AG08396 (cell line): ENCODE data around the gene TNS3.

Experiments
- DNase-seq: peaks from one replicate; pipeline ENCODE4 v3.0.0; 2012; ENCODE audit warnings: low spot score, mixed read lengths

The TNS3 gene

DNA sequence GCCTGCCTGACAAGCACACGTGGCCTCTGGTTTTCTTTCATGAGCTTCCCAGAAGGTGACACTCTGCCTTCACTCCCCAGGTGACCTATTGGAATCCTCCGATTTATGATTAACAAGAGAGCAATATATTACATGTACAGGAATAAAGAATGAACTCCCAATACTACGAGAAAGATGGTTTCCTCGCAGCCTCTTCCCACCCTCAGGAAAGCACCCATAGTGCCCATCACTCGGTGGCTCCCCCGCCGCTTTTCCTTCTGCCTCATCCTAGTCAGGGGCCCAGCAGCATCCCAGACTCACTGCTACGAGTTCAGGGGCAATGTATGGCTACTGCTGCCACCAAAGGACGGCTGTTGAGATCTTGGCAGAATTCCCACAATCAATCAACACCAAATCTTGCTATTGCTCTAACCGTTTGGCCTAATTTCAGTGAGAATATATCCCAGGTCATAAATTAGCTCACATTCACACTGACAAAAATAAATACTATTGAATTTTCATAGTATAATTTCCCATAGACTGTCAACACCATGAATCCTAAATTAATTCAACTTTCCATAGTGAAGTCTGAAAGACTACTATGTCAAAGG is 196.3 kb downstream of the TNS3 start:
- no peak for DNase-seq

DNA sequence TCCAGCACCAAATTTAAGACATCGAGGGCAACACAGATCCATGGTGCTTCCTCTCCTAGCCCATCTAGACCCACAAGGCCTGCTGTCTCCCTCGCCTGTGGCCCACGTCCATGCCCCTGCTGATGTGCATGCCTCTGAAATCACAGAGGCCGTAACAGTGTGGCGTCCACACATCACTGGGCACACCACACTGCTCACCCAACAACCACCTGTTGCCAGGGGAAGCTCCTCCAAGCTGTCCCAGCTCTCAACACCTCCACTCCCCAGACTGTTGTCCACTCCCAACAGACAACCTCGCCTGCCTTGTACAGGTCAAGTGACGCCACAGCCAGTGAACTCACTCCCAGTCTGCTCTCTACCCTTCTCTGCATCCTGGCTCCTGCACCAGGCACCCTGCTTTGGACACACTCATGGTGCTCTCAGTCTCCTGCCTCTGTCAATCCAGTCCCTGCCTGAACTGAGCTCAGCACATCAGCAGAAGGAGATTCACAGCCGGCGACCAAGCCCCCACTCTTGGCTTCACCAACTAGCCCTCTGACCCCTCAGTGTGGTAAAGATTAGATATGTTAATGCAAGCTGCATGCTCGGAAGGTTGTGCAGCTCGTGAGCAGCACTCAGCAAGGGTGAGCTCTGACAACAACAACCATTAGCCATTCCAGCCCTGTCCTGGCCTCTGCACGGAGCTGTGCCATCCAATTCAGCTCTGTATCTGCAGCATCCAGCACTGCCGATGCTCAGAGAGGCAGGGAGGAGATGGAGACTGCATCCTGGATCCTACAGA is 197.0 kb downstream of the TNS3 start:
- no peak for DNase-seq

DNA sequence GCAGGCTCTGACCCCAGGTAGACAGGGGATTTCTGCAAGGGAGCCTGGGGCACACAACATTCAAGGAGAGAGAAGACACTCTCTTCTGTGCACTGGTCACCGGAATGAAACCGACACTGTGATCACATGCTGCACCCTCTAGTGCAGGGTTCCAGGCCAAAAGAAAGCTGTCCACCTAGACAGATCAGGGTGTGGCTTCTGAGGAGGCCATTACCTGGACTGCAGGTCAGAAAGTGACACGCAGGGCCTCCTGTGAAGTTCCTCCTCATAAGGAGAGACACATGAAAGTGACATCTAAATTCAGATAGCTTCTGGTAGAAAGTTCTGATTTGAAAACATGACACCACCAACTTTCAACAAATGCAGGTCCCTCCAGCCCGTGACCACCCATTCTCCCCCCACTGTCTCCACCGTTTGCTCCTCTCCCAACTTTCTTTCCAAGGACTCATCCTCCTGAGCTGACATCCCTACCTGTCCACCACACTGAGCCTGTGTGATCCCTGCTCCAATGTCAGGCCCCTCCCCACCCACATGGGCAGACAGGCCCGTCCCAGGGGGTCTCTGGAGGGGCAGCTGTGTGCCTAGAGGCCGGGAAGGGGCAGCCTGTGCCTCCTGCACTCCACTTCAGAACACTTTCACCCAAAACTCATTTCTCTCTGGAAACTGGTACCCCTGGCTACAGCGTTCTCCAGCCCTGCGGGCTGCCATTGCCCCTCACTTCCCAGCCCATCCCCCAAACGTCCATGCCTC is 198.0 kb downstream of the TNS3 start:
- DNase-seq = no peak

DNA sequence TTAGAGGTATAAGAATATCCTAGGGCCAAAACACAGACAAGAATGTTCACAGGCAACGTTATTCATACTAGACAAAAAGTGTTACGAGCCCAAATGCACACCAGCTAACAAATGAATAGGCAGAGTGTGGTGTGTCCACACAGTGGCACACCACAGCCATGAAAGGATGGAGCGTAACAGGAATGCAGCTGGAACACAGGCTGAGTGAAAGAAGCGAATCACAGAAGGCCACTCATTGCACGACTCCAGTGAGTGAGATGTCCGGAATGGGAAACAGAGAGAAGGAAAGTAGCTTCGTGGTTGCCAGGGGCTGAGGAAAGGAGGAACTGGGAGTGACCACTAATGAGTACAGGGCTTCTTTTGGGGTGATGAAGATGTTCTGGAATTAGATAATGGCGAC is 198.8 kb downstream of the TNS3 start:
- no peak for DNase-seq

DNA sequence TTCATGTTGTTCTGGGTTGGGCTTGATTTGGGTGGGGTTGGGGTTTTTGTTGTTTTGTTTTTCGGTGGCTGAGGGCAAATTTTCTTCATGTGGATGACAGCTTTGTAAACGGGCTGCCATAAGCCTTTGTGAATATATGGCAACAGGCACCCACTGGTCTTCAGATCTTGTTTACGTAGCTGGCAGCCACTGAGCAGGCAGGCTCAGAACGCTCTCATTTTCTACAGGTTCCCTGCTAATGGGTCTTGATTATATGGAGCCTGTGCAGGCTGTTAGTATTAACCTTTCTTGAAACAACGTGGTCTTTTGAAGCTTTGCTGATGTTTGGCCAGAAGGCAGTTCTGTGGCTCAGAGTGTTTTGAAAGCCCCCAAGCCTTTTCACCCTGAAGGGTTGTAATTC is 199.7 kb downstream of the TNS3 start:
- DNase-seq = no peak

DNA sequence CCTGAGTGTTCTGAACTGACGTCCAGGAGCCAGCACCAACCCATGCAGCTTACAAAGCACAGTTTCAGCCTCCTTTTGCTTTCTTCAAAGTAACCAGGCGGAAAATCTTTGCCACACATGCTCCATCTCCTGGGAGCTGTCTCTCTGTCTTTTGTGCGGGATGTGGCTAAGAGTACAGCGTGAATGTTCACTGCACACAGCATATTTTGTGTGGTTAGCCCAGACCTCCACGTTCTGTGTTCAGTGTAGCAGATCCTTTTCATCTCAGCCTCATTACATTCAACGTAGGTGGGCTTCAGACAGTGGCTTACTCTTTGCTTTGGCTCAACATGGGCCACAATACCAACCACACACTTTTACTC is 200.8 kb downstream of the TNS3 start:
- no peak for DNase-seq

DNA sequence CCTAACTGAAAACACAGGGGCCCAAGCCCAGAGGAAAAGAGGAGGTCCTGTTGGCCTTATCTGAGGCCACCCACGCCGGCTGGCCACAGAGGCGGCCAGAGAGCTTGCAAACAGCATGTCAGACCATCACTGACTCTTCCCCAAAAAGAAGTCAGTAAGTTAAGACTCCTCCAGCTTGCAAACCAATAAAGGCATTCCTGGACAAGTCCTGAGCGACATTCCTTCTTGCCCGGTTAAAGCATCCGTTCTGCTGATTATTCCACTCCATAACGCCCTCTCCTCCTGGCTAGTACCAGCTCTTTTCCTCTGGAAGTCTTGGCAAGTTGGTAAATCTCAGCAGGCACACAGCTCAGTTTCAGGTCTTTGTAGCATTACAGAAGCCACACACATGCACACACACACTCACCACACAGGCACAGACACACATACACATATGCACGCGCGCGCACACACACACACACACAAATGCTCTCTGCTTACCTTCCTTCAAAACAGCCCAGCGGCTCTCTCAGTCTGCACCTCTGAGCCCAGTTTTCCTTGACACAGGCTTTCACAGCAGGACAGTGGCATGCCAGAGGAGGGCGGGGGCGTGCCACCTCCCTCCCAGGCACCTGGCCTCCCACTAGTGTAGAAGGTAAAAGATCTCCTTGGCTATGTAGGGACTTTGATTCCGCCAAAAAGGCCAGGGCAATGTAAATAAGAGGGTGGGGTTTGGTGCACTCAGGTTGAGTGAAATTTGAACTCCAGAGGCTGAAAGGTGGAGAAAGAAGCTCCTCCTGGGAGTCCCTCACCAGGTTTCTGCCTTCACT is 201.4 kb downstream of the TNS3 start:
- DNase-seq = peak; percentile 28

DNA sequence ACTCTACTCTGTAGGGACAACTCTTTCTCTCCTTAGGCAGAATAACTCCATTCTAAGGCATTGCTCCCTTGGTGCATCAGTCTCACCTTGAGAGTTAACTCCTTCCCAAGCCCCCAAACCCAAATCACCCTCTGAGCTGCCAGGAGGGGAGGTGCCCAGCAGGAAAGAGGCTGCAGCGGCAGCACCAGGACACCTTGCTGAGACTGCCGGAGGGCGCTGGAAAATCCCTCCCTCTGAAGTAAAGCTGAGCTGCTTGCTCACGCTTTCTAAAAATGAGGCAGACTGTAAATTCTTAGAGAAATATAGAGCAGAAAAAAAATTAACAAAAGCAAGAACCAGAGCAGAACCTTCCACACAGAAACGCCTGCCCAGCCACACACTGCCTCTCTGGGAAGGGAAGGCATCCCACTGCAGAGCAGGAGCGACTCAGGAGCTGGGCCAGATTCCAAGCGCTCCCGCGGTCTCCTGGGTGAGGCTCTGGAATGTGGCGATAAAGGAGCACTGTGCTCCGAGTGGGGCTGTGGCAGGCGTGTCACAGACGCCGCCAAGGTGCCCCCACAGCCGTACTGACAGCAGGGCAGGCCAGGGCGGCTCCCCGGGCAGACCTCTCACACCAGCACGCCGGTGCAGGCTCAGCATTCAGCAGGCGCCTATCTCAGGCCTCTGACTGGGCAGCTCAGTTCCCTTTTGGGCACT is 202.1 kb downstream of the TNS3 start:
- DNase-seq = peak; percentile 76

DNA sequence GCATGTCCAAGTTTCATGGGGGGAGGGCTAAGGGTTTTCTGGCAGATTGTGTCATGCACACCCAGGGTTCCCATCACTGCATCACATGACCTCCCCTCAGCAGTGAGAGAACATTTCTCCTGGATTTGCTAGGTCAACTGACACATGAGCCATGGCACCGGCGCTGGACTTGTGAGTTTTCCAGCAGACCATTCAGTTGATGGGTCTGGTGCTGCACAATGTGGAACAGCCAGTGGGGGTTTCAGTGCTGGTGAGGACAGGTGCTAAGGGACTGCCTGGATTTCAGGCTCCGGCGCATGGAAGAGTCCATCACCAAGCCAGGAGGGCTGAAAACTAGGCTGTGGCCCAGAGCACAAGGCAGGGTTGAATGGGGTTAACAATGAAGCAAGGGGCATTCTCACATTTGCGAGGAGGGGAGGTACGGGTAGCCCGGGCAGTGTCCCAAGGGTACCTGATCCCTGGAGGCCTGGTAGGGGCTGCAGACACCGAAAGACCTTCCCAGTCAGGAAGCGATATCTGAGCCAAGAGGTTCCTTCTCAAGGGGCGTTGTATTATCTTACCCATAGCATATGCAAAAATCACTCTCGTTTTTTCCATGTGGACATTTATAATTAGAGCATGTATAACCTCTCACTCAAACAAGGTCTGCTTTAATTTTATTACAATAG is 203.0 kb downstream of the TNS3 start:
- DNase-seq = no peak

DNA sequence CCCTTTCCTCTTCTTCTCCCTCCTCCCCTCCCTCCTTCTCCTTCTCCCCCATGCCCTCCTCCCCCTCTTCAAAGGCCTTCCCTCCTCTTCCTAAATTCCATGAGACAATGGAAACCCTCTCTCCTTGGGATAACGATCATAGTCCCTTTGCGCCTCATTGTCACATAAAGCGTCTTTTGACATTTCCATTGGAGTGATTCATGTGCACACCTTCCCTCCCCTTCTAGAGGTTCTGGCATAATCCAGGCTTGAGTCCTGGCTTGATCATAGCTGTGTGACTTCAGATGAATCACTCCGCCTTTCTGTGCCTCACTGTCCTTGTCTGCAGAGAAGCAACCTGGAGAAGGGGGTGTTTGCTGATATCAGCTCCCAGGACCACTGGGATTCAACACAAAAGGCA is 204.2 kb downstream of the TNS3 start:
- DNase-seq = no peak

DNA sequence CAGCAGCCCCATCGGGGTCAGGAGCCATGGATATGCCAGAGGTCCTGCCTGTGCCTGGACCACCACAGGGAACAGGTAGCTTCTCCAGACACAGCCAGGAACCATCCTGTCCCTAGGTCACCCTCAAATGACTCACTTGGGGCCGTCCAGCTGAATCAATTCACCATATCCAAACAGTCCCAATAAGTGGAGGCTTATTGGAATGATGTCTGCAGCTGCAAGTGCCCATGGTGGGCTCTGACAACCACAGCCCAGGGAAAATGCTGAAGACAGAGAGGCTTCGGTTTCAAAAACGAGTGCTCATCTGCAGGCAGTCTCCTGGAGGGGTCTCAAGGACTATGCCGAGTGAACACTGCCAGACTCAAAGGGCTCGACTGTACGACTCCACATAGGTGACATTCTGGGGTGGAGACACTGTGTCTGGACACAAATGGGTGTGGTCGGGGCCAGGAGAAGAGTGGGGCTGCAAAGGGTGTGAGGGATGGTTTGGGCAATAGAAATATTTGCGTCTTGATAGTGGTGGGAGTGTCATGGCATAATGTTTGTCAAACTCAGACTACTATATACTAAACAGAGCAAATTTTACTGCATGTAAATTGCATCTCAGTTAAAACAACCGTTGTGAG is 204.8 kb downstream of the TNS3 start:
- no peak for DNase-seq

DNA sequence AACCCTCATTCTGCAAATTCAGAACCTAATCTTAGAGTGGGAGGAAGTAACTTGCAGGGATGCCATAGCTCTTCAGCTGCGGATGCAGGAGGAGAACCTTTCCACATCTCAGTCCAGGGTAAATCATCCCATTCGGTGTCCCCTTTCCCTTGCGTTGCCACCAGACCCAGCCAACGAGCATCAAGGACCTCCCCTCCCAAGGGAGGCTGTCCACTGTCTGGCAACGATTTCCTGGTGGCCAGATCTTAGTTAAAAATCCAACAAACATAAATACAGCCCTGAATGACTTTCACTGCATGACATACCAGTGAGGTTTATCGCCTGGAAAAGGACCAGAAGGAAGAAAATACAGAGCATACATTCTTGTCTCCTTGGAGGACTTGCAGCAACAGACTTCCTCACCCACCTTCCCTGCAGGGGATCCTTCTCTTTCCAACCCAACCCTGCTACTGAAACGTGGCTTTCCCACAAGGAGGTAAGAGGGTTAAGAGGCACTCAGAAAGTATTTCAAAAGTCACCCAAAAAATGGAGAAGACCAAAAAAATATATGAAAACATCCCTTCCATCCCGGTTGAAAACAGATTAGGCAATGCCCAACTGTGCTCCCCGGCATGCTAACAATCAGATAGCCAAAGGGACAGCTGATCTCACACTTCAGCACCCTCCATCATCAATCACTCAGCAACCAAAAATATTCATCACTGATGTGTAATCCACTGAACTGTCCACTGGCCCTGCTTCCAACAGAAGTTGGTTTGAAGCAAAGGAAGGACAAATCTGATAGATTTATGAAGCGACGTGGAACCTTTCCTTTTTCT is 206.6 kb downstream of the TNS3 start:
- peak; percentile 57 for DNase-seq

DNA sequence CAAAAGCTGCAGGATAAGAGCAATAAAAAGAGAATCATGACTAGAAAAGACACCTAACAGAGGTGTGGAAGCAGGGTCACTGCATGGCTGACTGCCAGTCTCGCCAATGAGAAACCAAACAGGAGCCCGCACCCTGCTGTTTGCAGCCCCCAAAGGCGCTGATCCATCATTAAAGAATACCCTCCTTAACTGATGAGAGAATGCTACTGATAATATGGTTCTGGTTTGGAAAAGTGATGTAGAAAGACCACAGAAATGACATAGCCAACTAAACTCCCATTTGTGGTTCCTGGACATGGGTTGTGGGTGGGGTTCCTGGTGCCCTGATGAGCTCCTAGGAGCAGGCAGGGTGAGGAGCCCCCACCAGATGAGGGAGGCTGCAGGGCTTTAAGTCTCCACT is 207.4 kb downstream of the TNS3 start:
- DNase-seq = no peak

DNA sequence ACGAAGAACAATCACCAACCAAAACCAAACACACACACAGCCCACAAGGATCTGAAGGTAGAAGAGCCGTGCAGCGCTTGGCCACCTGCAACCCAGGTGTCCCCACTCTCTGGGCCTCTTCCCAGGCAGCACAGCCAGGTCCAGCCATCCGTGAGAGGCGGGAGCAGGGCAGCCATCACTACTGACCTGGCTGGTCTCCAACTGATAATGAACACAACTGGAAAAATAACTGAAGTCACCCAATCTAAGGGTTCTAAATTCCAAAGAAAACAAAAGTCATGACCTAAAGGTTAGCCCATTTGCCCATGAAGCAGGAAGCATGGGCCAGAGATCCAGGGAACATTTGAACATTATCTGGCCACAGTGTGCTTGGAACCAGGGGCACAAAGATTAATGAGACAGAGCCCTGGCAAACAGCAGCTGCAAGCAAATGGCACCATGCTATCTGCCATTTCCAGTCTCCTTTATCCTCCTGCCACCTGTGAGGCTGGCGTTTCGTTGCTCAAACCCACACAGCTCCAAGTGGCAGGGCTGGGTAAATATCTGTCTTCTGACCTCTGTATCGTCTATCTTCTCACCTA is 207.9 kb downstream of the TNS3 start:
- no peak for DNase-seq

DNA sequence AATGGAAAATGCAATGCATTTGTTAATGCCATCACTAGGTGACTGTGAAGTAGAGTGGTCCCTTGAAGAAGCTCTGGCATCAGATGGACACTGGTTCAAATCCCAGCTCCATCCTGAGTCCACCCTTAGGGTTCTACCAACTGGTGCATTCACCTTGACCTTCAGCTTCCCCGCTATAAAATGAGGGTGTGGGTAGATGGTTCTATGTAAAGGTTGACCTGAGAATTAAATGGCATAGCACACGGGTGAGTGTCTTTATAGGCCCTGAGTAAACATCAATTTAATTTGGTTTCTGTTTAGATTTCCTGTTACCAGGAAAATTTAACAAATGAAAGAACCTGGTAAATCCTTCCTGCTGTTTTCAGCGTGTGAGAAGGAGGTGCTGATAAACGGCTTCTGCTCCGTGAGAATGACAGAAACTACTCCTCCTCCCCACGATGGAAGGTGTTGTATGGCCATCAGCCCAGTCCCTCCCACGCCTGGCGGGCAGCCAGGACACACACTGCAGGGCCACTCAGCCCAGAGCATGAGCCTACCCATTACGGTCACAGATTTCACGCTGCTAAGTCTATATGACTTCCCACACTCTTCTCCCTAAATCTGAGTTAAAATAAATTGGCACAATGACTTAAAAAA is 210.1 kb downstream of the TNS3 start:
- DNase-seq = peak; percentile 33

DNA sequence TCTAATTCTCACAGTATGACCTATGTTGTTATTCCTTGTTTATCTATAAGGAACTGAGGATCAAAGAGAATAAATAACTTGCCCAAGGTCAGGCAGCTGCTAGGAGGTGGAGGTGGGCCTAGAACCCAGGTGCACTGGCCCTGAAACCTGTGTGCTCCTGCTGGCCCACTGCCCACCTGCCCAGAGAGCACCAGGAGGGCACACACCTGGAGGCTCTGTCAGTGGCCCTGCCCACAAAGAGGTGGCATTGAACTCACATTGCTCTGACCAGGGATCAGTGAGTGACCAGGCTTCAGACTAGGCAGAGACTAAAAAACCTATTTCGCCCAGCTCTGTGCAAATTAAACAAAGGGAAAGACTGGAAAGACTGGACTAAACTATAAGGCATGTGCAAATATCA is 210.6 kb downstream of the TNS3 start:
- DNase-seq = no peak

DNA sequence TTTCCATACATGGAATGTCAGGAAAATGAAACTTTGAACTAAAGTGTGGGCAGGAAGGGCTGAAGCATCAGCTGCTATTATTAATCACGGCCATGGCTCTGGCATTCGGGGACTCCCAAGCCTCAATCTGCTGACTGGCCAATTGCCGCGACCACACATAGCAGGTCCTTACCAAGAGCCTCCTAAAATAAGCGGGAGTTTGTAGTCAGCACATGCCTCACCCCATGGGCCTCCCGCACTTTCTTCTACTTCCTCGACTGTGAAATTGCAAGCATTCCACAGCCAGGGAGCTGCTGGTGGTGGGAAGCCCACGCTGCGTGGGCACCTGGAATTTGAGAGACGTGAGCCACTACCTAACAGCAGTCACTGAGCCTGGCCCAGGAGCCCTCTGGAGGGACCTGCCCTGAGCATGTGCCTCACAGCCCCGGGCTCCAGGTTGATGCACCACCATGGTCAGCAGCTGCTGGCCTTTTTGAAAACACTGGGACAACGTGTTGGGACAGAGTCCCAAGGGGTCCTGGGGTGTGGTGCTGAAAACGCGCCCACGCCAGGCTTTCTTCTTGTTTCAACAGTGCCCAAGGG is 211.4 kb downstream of the TNS3 start:
- DNase-seq = no peak

DNA sequence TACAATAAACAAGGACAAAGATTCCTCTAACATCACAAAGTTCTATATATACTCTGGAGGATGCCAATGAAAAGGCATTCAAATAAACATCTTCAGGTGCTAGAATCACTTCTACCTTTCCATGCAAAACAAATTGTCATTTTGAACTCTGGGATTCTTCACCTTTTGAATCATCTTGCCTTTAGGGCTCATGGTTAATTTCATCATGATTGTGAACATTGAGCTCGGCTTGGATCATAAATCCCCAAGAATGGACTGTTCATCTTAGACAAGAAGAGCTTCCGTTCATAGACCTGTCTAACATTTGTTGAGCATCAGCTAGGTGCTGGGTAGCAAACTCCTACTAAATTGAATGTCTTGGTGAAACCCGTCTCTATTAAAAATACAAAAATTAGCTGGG is 212.2 kb downstream of the TNS3 start:
- no peak for DNase-seq
